ENCODE results near the gene TTC3.

- TF ChIP-seq CTCF (conservative IDR thresholded peaks at IDR 0.05; ENCODE audit: low read length), result no peak
- no peak for TF ChIP-seq EZH2phosphoT487 (IDR thresholded peaks at IDR 0.05; ENCODE audit: borderline replicate concordance)
Observed at GRCh38 chr21:37181059-37181458, 108.0 kb downstream of the TTC3 start.
